A549 (cell line): Measurements from ENCODE around the gene CEP83. TPM values are rescaled to one million over a fixed set of nuclear protein-coding genes. Genes with fewer than 3 reads are reported as not detected.

Experiments
- ATAC-seq, 2 experiments: fragments of 200-7000 bp in 1 of 2; fragments of >200 bp in 1 of 2; cut with Nextera tagmentation in 1 of 2; cut with Tn5 transposase in 1 of 2; 3 replicates each; pipeline versions ENCODE4 v1.8.0 to v1.9.1; 2018 to 2020; ENCODE audit warnings: mild to moderate bottlenecking in 1 of 2, moderate library complexity in 1 of 2
- CTCF ChIA-PET: fragments of 300-600 bp; sonication (Branson Sonifier 250); formaldehyde crosslinking; extraction: SDS; loops from one replicate; lab custom pipeline; 2021; ENCODE audit warnings: antibody characterized with exemption, inconsistent platforms; lab: Yijun Ruan, JAX
- POLR2A ChIA-PET: fragments of 350-600 bp; formaldehyde crosslinking; extraction: SDS; loops from one replicate; lab custom pipeline; 2021; ENCODE audit warnings: antibody characterized with exemption, inconsistent platforms; lab: Yijun Ruan, JAX
- DNase-seq, 2 experiments: peaks; one replicate each; pipeline versions ENCODE4 v3.0.0 to v3.0.0-alpha.2; 2011 to 2016; ENCODE audit warnings: low read depth in 1 of 2, low spot score in 1 of 2
- FAIRE-seq: peaks from 2 replicates; lab custom pipeline; 2011; peaks lifted over from hg19 to GRCh38; lab: Jason Lieb, UNC
- H3K27ac ChIP-seq, 2 experiments: fragments of >200 bp; sonication (Bioruptor Twin); formaldehyde crosslinking; 3 replicates each; pipeline ENCODE4 v1.5.1; 2016 to 2017
- H3K4me1 ChIP-seq: fragments of >200 bp; sonication (Bioruptor Twin); formaldehyde crosslinking; 3 replicates; pipeline ENCODE4 v1.6.1; 2016
- H3K4me2 ChIP-seq: fragments of >200 bp; sonication (Bioruptor Twin); formaldehyde crosslinking; 3 replicates; pipeline ENCODE4 v1.6.1; 2016
- H3K4me3 ChIP-seq: fragments of >200 bp; sonication (Bioruptor Twin); formaldehyde crosslinking; 3 replicates; pipeline ENCODE4 v1.5.1; 2016
- H3K9me3 ChIP-seq: fragments of >200 bp; sonication (Bioruptor Twin); formaldehyde crosslinking; 3 replicates; pipeline ENCODE4 v1.6.1; 2016
- BHLHE40 ChIP-seq: IDR thresholded peaks from 2 replicates; pipeline ENCODE4 v1.6.1; 2012; ENCODE audit warnings: low read depth, low read length, inconsistent platforms
- CBX8 ChIP-seq: fragments of 200-600 bp; sonication (generic); IDR thresholded peaks from 2 replicates; pipeline ENCODE4 v1.6.1; 2016
- CTCF ChIP-seq: fragments of >200 bp; sonication (Bioruptor Twin); formaldehyde crosslinking; IDR thresholded peaks from 3 replicates; pipeline ENCODE4 v1.5.1; 2016
- E2F6 ChIP-seq: IDR thresholded peaks from 2 replicates; pipeline ENCODE4 v1.6.1; 2012; ENCODE audit warnings: low read depth, borderline replicate concordance
- EHMT2 ChIP-seq: fragments of 200-600 bp; sonication (generic); IDR thresholded peaks from 2 replicates; pipeline ENCODE4 v1.6.1; 2016; ENCODE audit warnings: antibody characterized with exemption, low read depth, mild to moderate bottlenecking, moderate library complexity
- FOXS1 ChIP-seq: fragments of 250-450 bp; sonication (Bioruptor Pico); IDR thresholded peaks from 2 replicates; pipeline ENCODE4 v1.5.0; 2020; ENCODE audit warnings: mild to moderate bottlenecking, moderate library complexity
- HOXA7 ChIP-seq: fragments of 250-450 bp; sonication (Bioruptor Pico); IDR thresholded peaks from 2 replicates; pipeline ENCODE4 v1.5.0; 2020; ENCODE audit warnings: mild to moderate bottlenecking, moderate library complexity
- JUN ChIP-seq, 2 experiments: fragments of >200 bp; sonication (Bioruptor Twin); formaldehyde crosslinking; IDR thresholded peaks; 2 replicates in 1 of 2; 3 replicates in 1 of 2; pipeline ENCODE4 v1.6.1; 2016 to 2017
- KDM1A ChIP-seq: fragments of 200-600 bp; sonication (generic); IDR thresholded peaks from 2 replicates; pipeline ENCODE4 v1.6.1; 2016; ENCODE audit warnings: low read depth, mild to moderate bottlenecking
- KDM5A ChIP-seq: fragments of 200-600 bp; sonication (generic); IDR thresholded peaks from 2 replicates; pipeline ENCODE4 v1.6.1; 2016; ENCODE audit warnings: antibody characterized with exemption, mild to moderate bottlenecking
- MAFK ChIP-seq: fragments of 450-650 bp; IDR thresholded peaks from 2 replicates; pipeline ENCODE4 v1.6.1; 2014; ENCODE audit not compliant: partially characterized antibody
- NPAS2 ChIP-seq: fragments of 250-450 bp; sonication (Bioruptor Pico); IDR thresholded peaks from 2 replicates; pipeline ENCODE4 v1.8.0; 2022; ENCODE audit warnings: mild to moderate bottlenecking, moderate library complexity, borderline replicate concordance
- POLR2AphosphoS2 ChIP-seq: conservative IDR thresholded peaks from 2 replicates; pipeline ENCODE4 v1.6.1; 2012; ENCODE audit warnings: low read length, improper control_type of control experiment, inconsistent platforms
- REST ChIP-seq: fragments of 200-600 bp; sonication (generic); IDR thresholded peaks from 2 replicates; pipeline ENCODE4 v1.6.1; 2016; ENCODE audit warnings: antibody characterized with exemption, mild to moderate bottlenecking, moderate library complexity
- SMC3 ChIP-seq: fragments of >200 bp; sonication (Bioruptor Twin); formaldehyde crosslinking; IDR thresholded peaks from 3 replicates; pipeline ENCODE4 v1.6.1; 2018; ENCODE audit warnings: inconsistent platforms
- TFCP2L1 ChIP-seq: fragments of 250-450 bp; sonication (Bioruptor Pico); IDR thresholded peaks from 2 replicates; pipeline ENCODE4 v1.5.0; 2021; ENCODE audit warnings: mild to moderate bottlenecking
- TP53 ChIP-seq: fragments of 250-450 bp; sonication (Bioruptor Pico); IDR thresholded peaks from 2 replicates; pipeline ENCODE4 v1.5.0; 2021; ENCODE audit warnings: mild to moderate bottlenecking, moderate library complexity
- WGBS: methylation state at CpG from one replicate; pipeline ENCODE4 v1.1.6; 2017; ENCODE audit errors: missing lambda C conversion rate; 5-methylcytosine and 5-hydroxymethylcytosine counted together
- polyA plus RNA-seq, 4 experiments: library from polyadenylated mRNA; depleted of rRNA in 3 of 4; stranded (reverse); fragments of >200 nt; fragmentation: RNase III in 1 of 4; extraction: RNeasy Plus Mini Kit Qiagen cat#74134 plus additional on column Dnase treatment in 1 of 4; gene quantifications; 2 replicates in 3 of 4; 3 replicates in 1 of 4; pipeline ENCODE4 v1.2.3, GENCODE V29; 2011 to 2017

CEP83 gene
- polyA plus RNA-seq, 2 of the 4 experiments (the other 2 are of a cell fraction), result 8.5 to 21.4 TPM

- TF ChIP-seq REST, result no peak
- no peak for TF ChIP-seq NPAS2 (CRISPR knock-in tag)
- no peak for TF ChIP-seq BHLHE40
- TF ChIP-seq CTCF, result no peak
- TF ChIP-seq JUN (IDR thresholded peaks at IDR 0.05), result no peak
- no peak for TF ChIP-seq TFCP2L1 (CRISPR knock-in tag)
- no peak for TF ChIP-seq E2F6
- no peak for TF ChIP-seq POLR2AphosphoS2
- no peak for TF ChIP-seq HOXA7 (CRISPR knock-in tag)
These were observed 73.2 kb downstream of the CEP83 start (continued) for GRCh38 chr12:94386422-94386821.

- Histone ChIP-seq H3K9me3 (peaks cover 7% of the 10 kb centered on the region; the same call in 1 of the 3 replicates), H3K4me2 (no peak overlapping the region), H3K27ac (no peak overlapping the region), H3K4me1 (peaks cover 12% of the 10 kb centered on the region; the same call in 2 of the 3 replicates), H3K4me3 (no peak overlapping the region)
- ChIA-PET CTCF (no interaction called here), POLR2A (no interaction called here)
- ATAC-seq (no peak), DNase-seq (no peak), FAIRE-seq (no peak)
- no peak for TF ChIP-seq TFCP2L1 (CRISPR knock-in tag)
- no peak for TF ChIP-seq SMC3
- TF ChIP-seq EHMT2, result no peak
- no peak for TF ChIP-seq CBX8
- TF ChIP-seq FOXS1 (CRISPR knock-in tag), result no peak
- TF ChIP-seq KDM1A, result no peak
- no peak for TF ChIP-seq MAFK
These were observed 75.6 kb downstream of the CEP83 start for GRCh38 chr12:94384030-94384429.

- no peak for TF ChIP-seq HOXA7 (CRISPR knock-in tag)
- TF ChIP-seq KDM5A, result no peak
- no peak for TF ChIP-seq TP53 (CRISPR knock-in tag)
- FAIRE-seq, result no peak
- no peak for DNase-seq
- ATAC-seq, result no peak
- no peak overlapping the region for H3K4me3 ChIP-seq
- 66% methylated on average over 2 of the region's 2 CpGs for WGBS
- CTCF ChIA-PET, result no interaction called here
- no peak overlapping the region for H3K4me2 ChIP-seq
- POLR2A ChIA-PET, result no interaction called here
- H3K9me3 ChIP-seq, result peaks cover 7% of the 10 kb centered on the region; the same call in 1 of the 3 replicates
- no peak overlapping the region for H3K27ac ChIP-seq
- H3K4me1 ChIP-seq, result peaks cover 12% of the 10 kb centered on the region; the same call in 2 of the 3 replicates
These were observed 79.2 kb downstream of the CEP83 start for GRCh38 chr12:94380507-94380906.
